Endothelial cell of umbilical vein (primary cell): Measurements from ENCODE around the gene NR2C1. TPM values are rescaled to one million over a fixed set of nuclear protein-coding genes. Genes with fewer than 3 reads are reported as not detected.

Experiments used
- BruUV-seq: library from RNA; stranded (reverse); fragments of 400-500 nt; replicated peaks from 2 replicates; lab custom pipeline; 2021; lab: Mats Ljungman, UMichigan
- CTCF ChIA-PET: fragments of 300-600, 350-600 bp; sonication (Branson Sonifier 250); formaldehyde crosslinking; loops from one replicate; lab custom pipeline; 2021; ENCODE audit warnings: antibody characterized with exemption, inconsistent platforms; lab: Charles Lee
- POLR2A ChIA-PET: fragments of 300-600, 350-600 bp; sonication (Branson Sonifier 250); formaldehyde crosslinking; loops from one replicate; lab custom pipeline; 2021; ENCODE audit warnings: antibody characterized with exemption, inconsistent platforms; lab: Charles Lee
- DNase-seq: peaks from one replicate; pipeline ENCODE4 v3.0.0-alpha.2; 2011; ENCODE audit warnings: low read depth, low spot score
- FAIRE-seq: peaks from 2 replicates; lab custom pipeline; 2011; peaks lifted over from hg19 to GRCh38; lab: Jason Lieb, UNC
- H2AFZ ChIP-seq: 2 replicates; pipeline ENCODE4 v1.6.0; 2012; ENCODE audit warnings: low read depth, low read length, control low read depth, inconsistent platforms
- H3K27ac ChIP-seq: 2 replicates; pipeline ENCODE4 v1.5.1; 2011; ENCODE audit warnings: low read depth, mild to moderate bottlenecking, control low read depth, low read length, moderate library complexity; ENCODE audit not compliant: insufficient read depth
- H3K27me3 ChIP-seq, 2 experiments: 2 replicates each; pipeline versions ENCODE4 v1.6.0 to v1.6.1; 2011; ENCODE audit warnings: low read length in 2 of 2, mixed read lengths in 1 of 2; ENCODE audit not compliant: control insufficient read depth in 2 of 2, insufficient read depth in 2 of 2
- H3K36me3 ChIP-seq, 2 experiments: 2 replicates in 1 of 2; 3 replicates in 1 of 2; pipeline ENCODE4 v1.5.1; 2011; ENCODE audit warnings: low read length in 2 of 2, mild to moderate bottlenecking in 1 of 2, moderate library complexity in 1 of 2; ENCODE audit not compliant: control insufficient read depth in 2 of 2, insufficient read depth in 2 of 2; ENCODE audit errors: extremely low read depth in 1 of 2
- H3K4me1 ChIP-seq: 3 replicates; pipeline ENCODE4 v1.5.1; 2011; ENCODE audit warnings: mild to moderate bottlenecking, low read length; ENCODE audit not compliant: control insufficient read depth, insufficient read depth; ENCODE audit errors: extremely low read depth
- H3K4me2 ChIP-seq: 2 replicates; pipeline ENCODE4 v1.6.1; 2011; ENCODE audit warnings: low read length, control low read depth, mixed read lengths; ENCODE audit not compliant: insufficient read depth
- H3K4me3 ChIP-seq, 3 experiments: fragments of 200-600 bp in 1 of 3; sonication (generic), shearing (Covaris generic) in 1 of 3; replicated peaks in 1 of 3; 2 replicates each; pipeline ENCODE4 v1.5.1; 2011 to 2016; ENCODE audit warnings: control low read depth in 3 of 3, low read length in 3 of 3, mild to moderate bottlenecking in 2 of 3, inconsistent platforms in 1 of 3, low read depth in 1 of 3, moderate library complexity in 1 of 3; ENCODE audit not compliant: insufficient read depth in 1 of 3
- H3K79me2 ChIP-seq: 2 replicates; pipeline ENCODE4 v1.6.0; 2012; ENCODE audit warnings: low read length, inconsistent platforms; ENCODE audit not compliant: control insufficient read depth, insufficient read depth
- H3K9ac ChIP-seq: replicated peaks from 2 replicates; pipeline ENCODE3; 2011; ENCODE audit warnings: low read length, control low read depth; ENCODE audit not compliant: insufficient read depth; ENCODE audit errors: extremely low read depth
- H3K9me1 ChIP-seq: replicated peaks from 3 replicates; pipeline ENCODE4 v1.6.0; 2011; ENCODE audit warnings: mild to moderate bottlenecking, low read length; ENCODE audit not compliant: control insufficient read depth, insufficient read depth; ENCODE audit errors: extremely low read depth
- H3K9me3 ChIP-seq: replicated peaks from 2 replicates; pipeline ENCODE4 v1.5.1; 2012; ENCODE audit warnings: low read length, inconsistent platforms; ENCODE audit not compliant: control insufficient read depth, insufficient read depth
- H4K20me1 ChIP-seq: replicated peaks from 2 replicates; pipeline ENCODE3; 2011; ENCODE audit warnings: mild to moderate bottlenecking, low read length; ENCODE audit not compliant: control insufficient read depth, insufficient read depth; ENCODE audit errors: extremely low read depth
- CTCF ChIP-seq, 2 donors: IDR thresholded peaks; 1 replicate in 1 of 2; 2 replicates in 1 of 2; pipeline ENCODE4 v1.5.1; 2011; ENCODE audit warnings: low read length in 2 of 2, mild to moderate bottlenecking in 2 of 2, moderate library complexity in 2 of 2, control low read depth in 1 of 2, inconsistent platforms in 1 of 2, low read depth in 1 of 2; ENCODE audit not compliant: insufficient read depth in 1 of 2; ENCODE audit errors: extremely low read depth in 1 of 2
- EZH2 ChIP-seq: IDR thresholded peaks from 2 replicates; pipeline ENCODE4 v1.6.1; 2012; ENCODE audit warnings: borderline replicate concordance, low read depth, mild to moderate bottlenecking, moderate library complexity, low read length, inconsistent platforms; ENCODE audit not compliant: severe bottlenecking
- FOS ChIP-seq: IDR thresholded peaks from 2 replicates; pipeline ENCODE4 v1.6.1; 2011; ENCODE audit warnings: mild to moderate bottlenecking, low read length, moderate library complexity, borderline replicate concordance; ENCODE audit not compliant: insufficient read depth
- GATA2 ChIP-seq: IDR thresholded peaks from 2 replicates; pipeline ENCODE4 v1.7.0; 2011; ENCODE audit warnings: low read depth, mild to moderate bottlenecking, moderate library complexity, mixed read lengths, low read length; ENCODE audit not compliant: insufficient read length, insufficient read depth
- JUN ChIP-seq: IDR thresholded peaks from 2 replicates; pipeline ENCODE4 v1.6.1; 2011; ENCODE audit warnings: borderline replicate concordance, low read depth; ENCODE audit not compliant: insufficient read length, insufficient read depth
- MAX ChIP-seq: IDR thresholded peaks from 2 replicates; pipeline ENCODE4 v1.6.1; 2011; ENCODE audit not compliant: insufficient read depth, insufficient read length
- MYC ChIP-seq: IDR thresholded peaks from one replicate; pipeline ENCODE4 v1.6.1; 2011; ENCODE audit warnings: mild to moderate bottlenecking, low read depth, low read length
- POLR2A ChIP-seq: IDR thresholded peaks from 2 replicates; pipeline ENCODE4 v1.6.1; 2012; ENCODE audit warnings: low read depth, mild to moderate bottlenecking, control low read depth, low read length
- POLR2AphosphoS5 ChIP-seq: IDR thresholded peaks from 2 replicates; pipeline ENCODE4 v1.6.1; 2012; ENCODE audit warnings: low read depth, mild to moderate bottlenecking, control low read depth, low read length, moderate library complexity; ENCODE audit not compliant: insufficient read depth
- dilution Hi-C: fragments of 300-500 bp; cut with MboI; formaldehyde crosslinking; loops from one replicate; pipeline ENCODE4 v1.15.0; 2019; ENCODE audit warnings: low sequenced_read_pairs; ENCODE audit not compliant: extremely low pct_ligation_motif_present
- intact Hi-C: fragments of 100-400 bp; cut with micrococcal nuclease; formaldehyde crosslinking; loops from one replicate; pipeline ENCODE4 v1.10.0; 2022
- polyA plus RNA-seq, 4 experiments: library from polyadenylated mRNA; depleted of rRNA in 3 of 4; stranded (reverse) in 3 of 4; unstranded in 1 of 4; fragments of >200 nt; gene quantifications; 2 replicates each; pipeline versions ENCODE4 v1.2.1 to v1.2.3, GENCODE V29; 2011 to 2012; ENCODE audit warnings: missing spikeins in 1 of 4
- total RNA-seq: library from RNA; stranded (reverse); gene quantifications from 2 replicates; pipeline ENCODE4 v1.2.3, GENCODE V29; 2021

The NR2C1 gene
- total and polyA plus RNA-seq, 2 donors (not counting 3 experiments of a cell fraction or from before 2014, with no cell fraction given), result 21.0 to 37.7 TPM

GRCh38 chr12:94973221-94973620, 100.2 kb downstream of the NR2C1 start:
- Histone ChIP-seq H2AFZ (no peak overlapping the region), H4K20me1 (no peaks in the 10 kb centered on the region), H3K79me2 (no peaks in the 10 kb centered on the region), H3K4me3 (no peak overlapping the region), H3K9ac (no peak overlapping the region), H3K4me1 (no peaks in the 10 kb centered on the region), H3K27ac (no peak overlapping the region), H3K9me3 (no peaks in the 10 kb centered on the region), H3K27me3 (no peaks in the 10 kb centered on the region), H3K36me3 (peaks cover 0 to 3% of the 10 kb centered on the region in 2 experiments), H3K9me1 (no peaks in the 10 kb centered on the region), H3K4me2 (no peak overlapping the region)
- intact Hi-C loops, result no loop called here
- DNase-seq (no peak), FAIRE-seq (no peak)
- TF ChIP-seq JUN (no peak), MAX (no peak), POLR2AphosphoS5 (no peak), CTCF (IDR thresholded peaks at IDR 0.05; ENCODE audit: extremely low read depth in 1 of 2, insufficient read depth in 1 of 2, low read depth in 1 of 2, low read length in 2 of 2) (no peak)
- dilution Hi-C loops, result no loop called here
- no TSS peak for BruUV-seq
- CTCF ChIA-PET, result interaction anchor here (0.8 to 1.8 kb wide), 3 partner anchors 9 to 17 kb away, joined by 3 to 10 read pairs (median 3); no protein-coding TSS in a partner anchor
- POLR2A ChIA-PET, result interaction anchor here (0.8 kb wide), 1 partner anchor 9 kb away, joined by 4 read pairs; no protein-coding TSS in a partner anchor

GRCh38 chr12:94972795-94973194, 100.6 kb downstream of the NR2C1 start:
- TF ChIP-seq MYC (no peak), JUN (no peak), EZH2 (no peak), CTCF (IDR thresholded peaks at IDR 0.05; ENCODE audit: extremely low read depth in 1 of 2, insufficient read depth in 1 of 2, low read depth in 1 of 2, low read length in 2 of 2) (no peak), POLR2A (no peak), GATA2 (no peak), FOS (no peak), POLR2AphosphoS5 (no peak), MAX (no peak)
- no peak overlapping the region for H3K4me2 ChIP-seq
- H3K9ac ChIP-seq, result no peak overlapping the region
- no peak overlapping the region for H3K4me3 ChIP-seq
- BruUV-seq, result no TSS peak
- intact Hi-C loops (no loop called here), dilution Hi-C loops (no loop called here)
- no peaks in the 10 kb centered on the region for H3K79me2 ChIP-seq
- CTCF ChIA-PET, result interaction anchor here (0.8 to 1.8 kb wide), 3 partner anchors 9 to 17 kb away, joined by 3 to 10 read pairs (median 3); no protein-coding TSS in a partner anchor
- H3K4me1 ChIP-seq, result peaks cover under 1% of the 10 kb centered on the region
- no peaks in the 10 kb centered on the region for H4K20me1 ChIP-seq
- H3K36me3 ChIP-seq, result peaks cover 0 to 3% of the 10 kb centered on the region in 2 experiments
- no peak overlapping the region for H2AFZ ChIP-seq
- FAIRE-seq (no peak), DNase-seq (no peak)
- no peak overlapping the region for H3K27ac ChIP-seq
- no peaks in the 10 kb centered on the region for H3K9me1 ChIP-seq
- H3K27me3 ChIP-seq, result no peaks in the 10 kb centered on the region
- POLR2A ChIA-PET, result interaction anchor here (0.8 kb wide), 1 partner anchor 9 kb away, joined by 4 read pairs; no protein-coding TSS in a partner anchor
- H3K9me3 ChIP-seq, result no peaks in the 10 kb centered on the region
